Activated B cell treated with CpG ODN at 0.5 μM for 24 hours (primary cell): ENCODE measurements around the gene CDS2. TPM values are rescaled to one million over a fixed set of nuclear protein-coding genes. Genes with fewer than 3 reads are reported as not detected.

Experiments used
- ATAC-seq: fragments of 200-7000 bp; cut with Tn5 transposase; one replicate; pipeline ENCODE4 v1.10.0; 2021; ENCODE audit warnings: low read depth, mild to moderate bottlenecking, moderate library complexity
- CTCF ChIA-PET: fragments of 350-600 bp; sonication (Branson Sonifier 250); formaldehyde crosslinking; loops from one replicate; lab custom pipeline; 2021; ENCODE audit warnings: antibody characterized with exemption; lab: Charles Lee
- POLR2A ChIA-PET: fragments of 350-600 bp; sonication (Branson Sonifier 250); formaldehyde crosslinking; loops from one replicate; lab custom pipeline; 2021; ENCODE audit warnings: antibody characterized with exemption; lab: Charles Lee
- DNase-seq: peaks from one replicate; pipeline ENCODE4 v3.0.0; 2022
- H3K27ac Mint-ChIP-seq: one replicate; pipeline ENCODE4 v1.8.0; 2020; ENCODE audit warnings: mixed read lengths
- H3K27me3 Mint-ChIP-seq: one replicate; pipeline ENCODE4 v1.8.0; 2021; ENCODE audit warnings: mixed read lengths
- H3K36me3 Mint-ChIP-seq: one replicate; pipeline ENCODE4 v1.8.0; 2021; ENCODE audit warnings: low read depth, mixed read lengths
- H3K4me1 Mint-ChIP-seq: one replicate; pipeline ENCODE4 v1.8.0; 2021; ENCODE audit warnings: mixed read lengths
- H3K4me3 Mint-ChIP-seq: one replicate; pipeline ENCODE4 v1.8.0; 2020; ENCODE audit warnings: mild to moderate bottlenecking, mixed read lengths
- H3K9me3 Mint-ChIP-seq: one replicate; pipeline ENCODE4 v1.8.0; 2020; ENCODE audit warnings: mixed read lengths
- CTCF ChIP-seq: fragments of 200-600 bp; IDR thresholded peaks from one replicate; pipeline ENCODE4 v1.8.0; 2022; ENCODE audit warnings: antibody characterized with exemption, mild to moderate bottlenecking
- intact Hi-C: fragments of 100-400 bp; cut with micrococcal nuclease; formaldehyde crosslinking; loops from one replicate; pipeline ENCODE4 v1.15.1; 2024
- total RNA-seq: library from RNA; stranded (reverse); gene quantifications from 2 replicates; pipeline ENCODE4 v1.2.3, GENCODE V29; 2022

Gene CDS2
- total RNA-seq, 1 donor from 2014 or later: 37.4 TPM

DNA sequence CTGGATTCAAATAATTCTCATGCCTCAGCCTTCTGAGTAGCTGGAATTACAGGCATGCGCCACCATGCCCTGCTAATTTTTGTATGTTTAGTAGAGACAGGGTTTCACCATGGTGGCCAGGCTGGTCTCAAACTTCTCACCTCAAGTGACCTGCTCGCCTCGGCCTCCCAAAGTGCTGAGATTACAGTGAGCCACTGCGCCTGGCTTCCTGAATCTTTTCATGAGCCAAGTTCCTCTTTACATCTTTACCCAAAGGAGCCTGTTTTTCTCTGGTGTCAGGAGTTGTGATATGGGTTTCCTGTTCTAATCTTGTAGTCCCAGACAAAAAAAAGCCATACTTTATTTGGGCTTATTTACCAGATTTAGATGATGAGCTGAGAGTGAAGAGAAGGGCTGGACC lies 41.4 kb upstream of the CDS2 start:
- intact Hi-C loops: no loop called here
- CTCF ChIA-PET: no interaction called here
- H3K27ac Mint-ChIP-seq: no peak overlapping the region

DNA sequence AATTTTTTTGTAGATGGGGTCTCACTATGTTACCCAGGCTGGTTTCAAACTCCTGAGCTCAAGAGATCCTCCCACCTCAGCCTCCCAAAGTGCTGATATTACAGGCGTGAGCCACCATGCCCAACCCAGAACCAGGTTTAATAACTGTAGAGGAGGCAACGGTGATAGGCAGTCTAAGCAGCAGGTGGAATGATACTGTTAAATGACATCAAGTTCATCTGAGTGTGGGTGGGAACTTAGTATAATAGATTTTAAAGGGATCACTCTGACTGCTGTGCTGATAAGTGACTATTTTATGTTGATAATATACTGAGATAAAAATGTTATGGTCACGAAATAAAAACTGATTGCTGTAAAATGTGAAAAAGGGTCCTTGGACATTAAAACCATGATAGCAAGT lies 38.1 kb upstream of the CDS2 start:
- CTCF ChIA-PET: interaction anchor here (1.4 kb wide), 1 partner anchor 32 kb away, joined by 5 read pairs; no protein-coding TSS in a partner anchor
- POLR2A ChIA-PET: interaction anchor here (2.1 kb wide), 1 partner anchor 8 kb away, joined by 14 read pairs; no protein-coding TSS in a partner anchor

More for the DNA sequence above, 41.4 kb upstream of the CDS2 start:
- Mint-ChIP-seq H3K9me3 (no peaks in the 10 kb centered on the region), H3K4me1 (peaks cover 37% of the 10 kb centered on the region), H3K27me3 (no peaks in the 10 kb centered on the region), H3K36me3 (no peaks in the 10 kb centered on the region), H3K4me3 (no peak overlapping the region)
- ATAC-seq (no peak), DNase-seq (no peak)
- no peak for TF ChIP-seq CTCF
- POLR2A ChIA-PET: interaction anchor here (0.7 to 1.1 kb wide), 2 partner anchors 96 to 392 kb away, joined by 3 to 19 read pairs; no protein-coding TSS in a partner anchor

GRCh38 chr20:5090191-5090590 lies 36.6 kb upstream of the CDS2 start:
- H3K27ac Mint-ChIP-seq: peak overlapping the region; percentile 85
- DNase-seq (no peak), ATAC-seq (peak; percentile 83)
- H3K27me3 Mint-ChIP-seq: no peaks in the 10 kb centered on the region
- peaks cover 6% of the 10 kb centered on the region for H3K36me3 Mint-ChIP-seq
- no peak for TF ChIP-seq CTCF
- ChIA-PET POLR2A (interaction anchor here (0.5 to 2.1 kb wide), 4 partner anchors 10 to 148 kb away, joined by 5 to 14 read pairs (median 8); no protein-coding TSS in a partner anchor), CTCF (interaction anchor here (1.7 kb wide), 1 partner anchor 135 kb away, joined by 7 read pairs; no protein-coding TSS in a partner anchor)
- H3K4me3 Mint-ChIP-seq: peak overlapping the region; percentile 42
- intact Hi-C loops: loop anchor here (1.0 to 5.0 kb wide), 2 partner anchors 12 to 118 kb away; no protein-coding TSS in a partner anchor
- peaks cover 38% of the 10 kb centered on the region for H3K4me1 Mint-ChIP-seq
- H3K9me3 Mint-ChIP-seq: no peaks in the 10 kb centered on the region

More for the DNA sequence above, 38.1 kb upstream of the CDS2 start:
- intact Hi-C loops: no loop called here
- Mint-ChIP-seq H3K27me3 (no peaks in the 10 kb centered on the region), H3K36me3 (peaks cover 5% of the 10 kb centered on the region), H3K27ac (peak overlapping the region; percentile 46), H3K4me3 (no peak overlapping the region), H3K9me3 (no peaks in the 10 kb centered on the region), H3K4me1 (peaks cover 40% of the 10 kb centered on the region)
- no peak for DNase-seq
- ATAC-seq: no peak
- TF ChIP-seq CTCF: no peak

DNA sequence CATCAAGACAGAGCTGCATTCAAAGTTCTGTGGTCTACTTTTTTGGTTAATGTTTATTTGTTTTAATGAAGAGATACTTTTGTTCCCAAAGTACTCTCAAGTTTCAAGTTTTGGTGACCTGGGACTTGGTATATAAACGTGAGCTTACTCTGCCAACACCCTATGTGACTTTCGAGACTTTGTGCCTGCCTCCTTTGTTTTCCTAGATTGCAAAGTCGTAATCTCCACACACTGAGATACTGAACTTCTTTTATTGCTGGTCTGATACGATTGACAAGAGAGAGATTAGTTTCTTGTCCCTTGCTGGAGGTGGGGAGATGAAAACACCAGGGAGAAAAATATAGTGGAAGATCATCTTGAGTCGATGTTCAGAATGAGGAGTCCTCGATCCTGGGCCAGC lies 34.9 kb upstream of the CDS2 start:
- H3K4me1 Mint-ChIP-seq: peaks cover 34% of the 10 kb centered on the region
- TF ChIP-seq CTCF: no peak
- ChIA-PET CTCF (interaction anchor here (0.6 to 1.3 kb wide), 4 partner anchors 9 to 49 kb away, joined by 3 to 5 read pairs (median 4); no protein-coding TSS in a partner anchor), POLR2A (interaction anchor here (0.6 kb wide), 1 partner anchor 12 kb away, joined by 4 read pairs; no protein-coding TSS in a partner anchor)
- peaks cover 18% of the 10 kb centered on the region for H3K36me3 Mint-ChIP-seq
- DNase-seq (no peak), ATAC-seq (no peak)
- H3K27ac Mint-ChIP-seq: peak overlapping the region; percentile 74
- H3K27me3 Mint-ChIP-seq: no peaks in the 10 kb centered on the region
- no peaks in the 10 kb centered on the region for H3K9me3 Mint-ChIP-seq
- intact Hi-C loops: loop anchor here (5.0 kb wide), 1 partner anchor 120 kb away; no protein-coding TSS in a partner anchor
- no peak overlapping the region for H3K4me3 Mint-ChIP-seq

DNA sequence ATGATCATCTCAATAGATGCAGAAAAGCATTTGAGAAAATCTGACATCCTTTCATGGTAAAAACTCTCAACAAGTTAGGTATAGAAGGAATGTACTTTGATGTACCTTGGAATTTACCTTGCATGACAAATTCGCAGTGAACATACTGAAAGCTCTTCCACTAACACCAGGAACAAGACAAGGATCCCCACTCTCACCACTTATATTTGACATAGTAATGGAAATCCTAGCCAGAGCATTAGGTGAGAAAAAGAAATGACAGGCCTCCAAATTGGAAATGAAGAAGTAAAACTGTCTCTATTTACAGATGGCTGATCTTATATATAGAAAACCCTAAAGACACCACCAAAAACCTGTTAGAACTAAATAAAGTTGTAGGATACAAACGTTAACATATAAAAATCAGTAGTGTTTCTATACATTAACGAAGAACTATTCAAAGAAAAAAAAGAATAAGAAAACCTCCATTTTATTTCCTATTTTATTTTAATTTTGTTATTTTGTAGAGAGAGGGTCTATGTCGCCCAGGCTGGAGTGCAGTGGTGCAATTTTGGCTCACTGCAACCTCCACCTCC lies 34.0 kb upstream of the CDS2 start:
- ChIA-PET CTCF (interaction anchor here (1.6 kb wide), 1 partner anchor 36 kb away, joined by 6 read pairs; no protein-coding TSS in a partner anchor), POLR2A (interaction anchor here (0.7 kb wide), 1 partner anchor 279 kb away, joined by 6 read pairs; no protein-coding TSS in a partner anchor)
- H3K36me3 Mint-ChIP-seq: peaks cover 24% of the 10 kb centered on the region
- H3K9me3 Mint-ChIP-seq: no peaks in the 10 kb centered on the region
- intact Hi-C loops: loop anchor here (5.0 kb wide), 1 partner anchor 121 kb away; no protein-coding TSS in a partner anchor
- TF ChIP-seq CTCF: no peak
- peak overlapping the region; percentile 61 for H3K27ac Mint-ChIP-seq
- peaks cover 34% of the 10 kb centered on the region for H3K4me1 Mint-ChIP-seq
- no peak for DNase-seq
- H3K27me3 Mint-ChIP-seq: no peaks in the 10 kb centered on the region
- peak; percentile 40 for ATAC-seq
- no peak overlapping the region for H3K4me3 Mint-ChIP-seq
